ENCODE data around the gene EGFL8.

The EGFL8 gene

DNA sequence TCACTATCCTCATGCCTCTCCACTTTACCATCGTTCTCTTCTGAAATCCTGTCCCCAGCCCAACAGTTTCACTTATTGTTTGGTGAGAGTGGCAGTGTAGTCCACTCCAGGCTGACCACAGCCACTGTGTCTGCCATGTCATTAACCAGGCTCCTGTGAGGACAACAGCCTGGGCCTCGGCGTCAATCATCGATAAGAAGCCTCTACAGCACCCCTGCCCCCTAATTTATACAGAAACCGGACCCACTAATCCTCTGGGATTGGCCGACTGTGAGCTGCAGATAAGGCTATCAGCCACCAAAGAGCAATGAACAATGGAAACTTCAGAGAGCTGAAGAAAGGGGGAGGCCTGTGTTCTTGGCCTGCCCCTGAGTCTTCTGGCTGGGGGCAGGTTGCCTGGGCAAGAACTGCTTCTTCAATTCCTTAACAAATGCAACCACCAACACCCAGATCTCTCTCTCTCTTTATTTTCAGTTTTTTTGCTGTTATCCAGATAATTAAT is 3.4 kb downstream of the EGFL8 start:
- no peak for DNase-seq (ENCODE audit: low read depth)

DNA sequence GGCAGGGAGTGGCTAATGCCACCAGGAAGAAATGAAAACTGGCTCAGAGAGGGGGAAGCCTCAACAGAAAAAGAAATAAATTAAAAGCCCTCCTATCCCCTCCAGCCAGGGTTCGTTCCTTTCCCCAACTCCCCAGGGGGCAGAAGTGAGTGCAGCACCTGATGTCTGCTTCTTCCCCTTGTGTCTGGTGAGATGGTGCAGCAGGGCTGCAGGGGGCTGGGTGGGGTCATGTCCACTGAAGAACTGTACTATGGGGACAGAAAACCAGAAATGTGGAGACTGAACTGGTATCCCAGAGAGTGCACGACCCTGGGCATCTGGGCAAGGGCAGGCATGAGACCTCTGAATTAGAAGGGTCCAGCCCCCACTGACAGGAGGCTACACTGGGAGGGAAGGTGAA is 4.0 kb downstream of the EGFL8 start:
- no peak for DNase-seq (ENCODE audit: low read depth)

GRCh38 chr6:32168807-32169591 is 4.6 kb downstream of the EGFL8 start:
- no peak for DNase-seq (ENCODE audit: low read depth)

DNA sequence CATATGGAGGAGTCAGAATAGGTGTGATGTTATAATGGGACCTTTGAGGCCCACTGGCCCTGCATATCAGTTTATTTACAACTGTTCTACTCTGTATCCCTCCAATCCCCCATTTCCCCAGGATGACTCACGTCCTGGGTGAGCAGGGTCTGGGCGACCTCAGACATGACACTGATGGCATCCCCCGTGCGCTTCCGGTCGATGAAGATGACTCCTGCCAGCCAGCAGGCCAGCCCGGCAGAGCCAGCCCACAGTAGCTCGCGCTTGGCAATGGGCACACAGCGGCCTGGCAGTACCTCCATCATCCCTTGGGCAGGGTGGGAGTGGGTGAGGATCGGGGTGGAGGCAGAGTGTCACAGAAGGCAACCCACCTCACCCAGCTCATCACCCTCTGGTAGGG is 5.9 kb downstream of the EGFL8 start:
- no peak for DNase-seq (ENCODE audit: low read depth)

DNA sequence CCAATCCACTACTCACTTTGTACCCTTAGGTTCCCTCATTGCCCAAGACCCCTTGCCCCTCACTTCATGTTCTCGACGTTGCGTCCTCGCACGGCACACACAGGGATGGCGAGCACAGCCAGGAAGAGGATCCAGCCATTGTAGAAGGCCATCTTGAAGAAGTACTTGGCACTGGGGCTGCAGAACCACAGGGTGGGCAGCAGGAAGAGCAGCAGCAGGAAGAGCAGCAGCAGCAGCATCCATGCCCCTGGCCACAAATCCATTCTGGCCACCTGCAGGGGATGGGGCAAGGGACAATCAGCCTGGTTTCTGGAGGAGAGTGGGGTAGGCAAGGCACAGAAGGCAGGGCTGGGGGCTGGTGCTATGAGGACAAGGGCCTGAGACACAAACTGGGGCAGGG is 6.8 kb downstream of the EGFL8 start:
- DNase-seq (ENCODE audit: low read depth) = no peak

GRCh38 chr6:32173051-32173727 is 8.8 kb downstream of the EGFL8 start:
- DNase-seq (ENCODE audit: low read depth) = no peak

DNA sequence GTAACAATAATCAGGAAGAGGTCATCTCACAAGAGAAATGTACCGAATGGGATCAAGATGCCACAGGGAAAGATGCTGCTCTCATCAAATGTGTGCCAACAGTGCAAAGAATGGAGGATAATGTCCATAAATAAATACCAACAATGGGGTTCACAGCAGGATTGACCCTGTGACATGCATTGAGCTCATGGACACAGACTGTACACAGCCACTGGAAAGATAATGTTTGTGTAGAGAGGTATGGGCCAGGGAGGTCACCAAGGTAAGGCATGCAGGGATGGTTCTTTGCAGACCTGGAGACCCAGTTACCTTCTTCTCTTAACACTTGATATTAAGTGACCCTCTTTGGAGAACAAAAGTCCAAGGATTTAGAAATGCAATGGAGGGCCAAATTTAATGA is 10.0 kb downstream of the EGFL8 start:
- DNase-seq (ENCODE audit: low read depth) = no peak

DNA sequence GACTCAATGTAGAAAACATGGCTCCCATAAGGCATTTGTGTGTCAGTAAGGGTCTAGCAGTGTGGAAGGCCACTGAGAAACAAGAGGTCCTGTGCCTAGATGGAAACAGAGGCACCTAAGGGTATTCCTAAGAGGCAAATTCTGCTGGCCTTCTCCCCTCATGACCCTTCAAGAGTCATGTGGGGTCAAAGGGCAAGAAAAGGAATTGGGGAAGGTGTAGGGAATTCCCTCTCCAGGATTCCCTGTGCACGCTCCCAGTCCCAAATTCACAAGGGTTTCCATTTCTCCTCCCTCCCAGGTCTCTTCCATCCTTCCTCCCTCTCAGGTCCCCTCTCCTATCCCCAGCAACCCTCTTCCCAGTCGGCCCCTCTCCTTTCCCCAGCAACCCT is 10.9 kb downstream of the EGFL8 start:
- no peak for DNase-seq (ENCODE audit: low read depth)

- peak; percentile 95 for DNase-seq (ENCODE audit: low read depth)
These were observed 11.5 kb downstream of the EGFL8 start, which contains the start of gene AGPAT1 for GRCh38 chr6:32175711-32176475. Gene AGPAT1 (minus strand): TSS chr6:32176084. CDS start chr6:32171496, 4,588 bp downstream.

- DNase-seq (ENCODE audit: low read depth) = no peak
These were observed 12.2 kb downstream of the EGFL8 start for GRCh38 chr6:32176476-32177182.

DNA sequence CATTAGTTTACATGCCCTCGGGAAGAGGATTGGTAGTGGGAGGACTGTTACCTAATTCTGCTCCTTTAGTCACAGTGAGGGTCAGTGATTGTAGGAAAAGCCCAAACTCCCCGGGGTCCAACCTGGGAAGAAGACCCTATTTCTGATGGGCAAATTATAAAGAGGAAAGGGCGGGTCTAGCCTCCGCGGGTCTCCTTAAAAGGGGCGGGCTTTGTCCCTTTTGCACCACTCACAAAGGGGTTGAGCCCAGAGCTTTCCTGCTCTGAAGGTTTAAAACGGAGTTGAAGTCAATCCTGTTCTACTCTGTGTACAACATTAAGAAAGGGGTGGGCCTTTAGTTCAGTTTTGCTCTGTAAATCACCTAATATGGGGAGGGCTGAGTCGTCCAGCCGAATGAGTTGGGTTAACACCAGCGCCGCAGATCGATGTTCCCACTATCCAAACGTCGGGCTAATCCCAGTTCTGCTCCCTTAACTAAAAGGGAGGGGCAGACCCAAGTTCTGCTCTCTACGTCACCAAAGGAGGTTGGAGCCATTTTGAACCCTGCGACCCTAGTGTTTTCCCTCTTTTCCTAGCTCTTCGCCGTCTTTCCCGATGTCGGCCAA is 12.9 kb downstream of the EGFL8 start:
- no peak for DNase-seq (ENCODE audit: low read depth)

- DNase-seq (ENCODE audit: low read depth) = peak; percentile 76
These were observed 13.6 kb downstream of the EGFL8 start, which contains the start of gene RNF5 for GRCh38 chr6:32177788-32178546. Gene RNF5 (plus strand): TSS chr6:32178405. CDS start chr6:32178512, 107 bp downstream.

DNA sequence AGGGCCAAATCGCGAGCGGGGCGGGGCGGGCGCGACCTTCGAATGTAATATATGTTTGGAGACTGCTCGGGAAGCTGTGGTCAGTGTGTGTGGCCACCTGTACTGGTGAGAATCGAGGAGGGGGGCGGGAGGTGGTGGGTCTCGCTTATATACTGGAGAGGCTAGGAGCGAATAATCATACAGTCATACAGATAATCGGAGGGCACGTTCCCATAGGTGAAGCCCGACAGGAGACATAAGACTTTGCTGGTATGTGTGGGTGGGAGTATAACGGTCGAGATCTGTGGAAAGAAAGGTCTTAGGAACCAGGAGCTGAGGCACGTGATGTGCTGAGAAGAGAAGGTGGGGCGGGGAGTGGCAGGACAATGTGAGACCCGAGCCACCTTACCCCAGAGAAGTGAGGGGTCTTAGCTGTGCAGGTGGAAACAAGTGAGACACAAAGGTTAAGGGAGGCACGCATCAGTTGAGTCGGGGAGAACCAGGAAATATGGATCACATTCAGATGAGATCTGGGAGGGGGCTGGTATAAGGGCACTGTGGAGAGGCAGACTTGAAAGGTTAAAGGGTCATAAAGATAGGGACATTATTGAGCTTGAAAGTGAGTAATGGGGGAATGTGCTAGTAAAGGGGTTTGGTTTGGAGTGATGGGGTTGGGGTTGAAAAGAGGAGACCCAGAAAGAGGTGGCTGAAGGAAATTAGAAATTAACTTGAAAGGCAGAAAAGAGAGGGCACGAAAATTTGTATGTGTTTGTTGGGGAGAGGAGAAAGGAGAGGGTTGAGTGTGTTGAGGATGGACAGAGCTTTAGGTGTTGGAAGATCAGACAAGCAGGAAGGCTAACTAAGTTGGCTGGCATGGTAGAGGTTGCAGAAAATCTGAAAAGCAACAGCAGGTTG is 14.4 kb downstream of the EGFL8 start:
- no peak for DNase-seq (ENCODE audit: low read depth)

GRCh38 chr6:32179766-32180405 is 15.5 kb downstream of the EGFL8 start:
- DNase-seq (ENCODE audit: low read depth) = no peak

GRCh38 chr6:32181148-32181702 is 16.8 kb downstream of the EGFL8 start:
- no peak for DNase-seq (ENCODE audit: low read depth)

DNA sequence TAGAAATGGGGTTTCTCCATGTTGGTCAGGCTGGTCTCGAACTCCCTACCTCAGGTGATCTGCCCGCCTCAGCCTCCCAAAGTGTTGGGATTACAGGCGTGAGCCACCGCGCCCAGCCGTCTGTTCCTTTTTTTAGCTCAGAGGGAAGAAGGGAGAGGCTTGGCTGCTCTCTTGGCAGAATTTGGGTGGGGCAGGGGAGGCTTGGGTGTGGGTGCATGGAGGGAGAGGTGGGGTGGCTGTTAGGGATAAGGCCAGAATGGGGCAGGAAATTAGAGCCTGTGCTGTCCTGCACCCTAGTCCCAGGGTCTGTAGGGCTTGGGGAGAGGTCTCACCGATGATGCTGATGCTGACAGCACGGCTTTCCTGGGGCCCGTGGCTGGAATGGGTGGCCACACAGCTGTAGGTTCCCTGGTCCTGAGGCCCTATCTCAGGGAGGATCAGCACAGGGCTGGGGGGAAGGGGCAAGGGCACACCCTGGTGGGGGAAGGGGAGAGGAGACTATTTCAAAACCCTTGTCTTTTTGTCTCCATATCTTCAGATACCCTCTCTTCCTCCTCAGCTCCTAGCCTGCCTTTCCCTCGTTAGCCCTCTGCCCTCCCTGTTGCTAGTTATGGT is 17.6 kb downstream of the EGFL8 start:
- DNase-seq (ENCODE audit: low read depth) = no peak

- DNase-seq (ENCODE audit: low read depth) = no peak
These were observed 18.2 kb downstream of the EGFL8 start for GRCh38 chr6:32182555-32182981.

- DNase-seq (ENCODE audit: low read depth) = no peak
These were observed 18.6 kb downstream of the EGFL8 start for GRCh38 chr6:32183030-32183429.
